Measurements from ENCODE around the gene NELL1. TPM values are rescaled to one million over a fixed set of nuclear protein-coding genes. Genes with fewer than 3 reads are reported as not detected.

Gene NELL1
- total and polyA plus RNA-seq, 2 donors (not counting 1 experiment from before 2014, with no cell fraction given) = not detected

- Histone ChIP-seq H3K27me3 (ENCODE audit: control insufficient read depth, insufficient read depth, low read length) (no peaks in the 10 kb centered on the region), H3K4me1 (ENCODE audit: control insufficient read depth, extremely low read depth, insufficient read depth, low read length) (no peaks in the 10 kb centered on the region), H3K4me2 (ENCODE audit: extremely low read depth, insufficient read depth, low read length) (no peak overlapping the region), H3K9ac (ENCODE audit: insufficient read depth, low read length) (no peak overlapping the region), H3K27ac (ENCODE audit: insufficient read depth, low read length) (no peak overlapping the region), H3K4me3 (replicated peaks in 1 of 4; ENCODE audit: control extremely low read depth in 1 of 4, insufficient read depth in 1 of 4, low read depth in 3 of 4, low read length in 4 of 4) (no peak overlapping the region), H3K9me3 (ENCODE audit: control insufficient read depth, insufficient read depth, low read depth, low read length) (no peaks in the 10 kb centered on the region), H3K79me2 (ENCODE audit: control insufficient read depth, insufficient read depth, low read length) (no peaks in the 10 kb centered on the region), H3K36me3 (ENCODE audit: control insufficient read depth, insufficient read depth, low read length) (no peaks in the 10 kb centered on the region), H2AFZ (ENCODE audit: low read length) (no peak overlapping the region), H4K20me1 (ENCODE audit: control insufficient read depth, extremely low read depth, insufficient read depth, low read length) (no peaks in the 10 kb centered on the region)
- no peak for DNase-seq (ENCODE audit: low read depth in 2 of 2)
- TF ChIP-seq EZH2 (IDR thresholded peaks at IDR 0.05; ENCODE audit: low read length, missing control alignments) = no peak
- TF ChIP-seq CTCF (conservative IDR thresholded peaks at IDR 0.05 in 1 of 2, IDR thresholded peaks at IDR 0.05 in 1 of 2; ENCODE audit: low read depth in 1 of 2, low read length in 2 of 2) = no peak
Observed at GRCh38 chr11:21056644-21057043, 387.3 kb downstream of the NELL1 start.

GRCh38 chr11:21059879-21060278 lies 390.5 kb downstream of the NELL1 start:
- H3K9ac ChIP-seq (ENCODE audit: insufficient read depth, low read length) = no peak overlapping the region
- H3K36me3 ChIP-seq (ENCODE audit: control insufficient read depth, insufficient read depth, low read length) = no peaks in the 10 kb centered on the region
- H3K79me2 ChIP-seq (ENCODE audit: control insufficient read depth, insufficient read depth, low read length) = no peaks in the 10 kb centered on the region
- no peak for DNase-seq (ENCODE audit: low read depth in 2 of 2)
- no peak overlapping the region for H3K27ac ChIP-seq (ENCODE audit: insufficient read depth, low read length)
- TF ChIP-seq CTCF (conservative IDR thresholded peaks at IDR 0.05 in 1 of 2, IDR thresholded peaks at IDR 0.05 in 1 of 2; ENCODE audit: low read depth in 1 of 2, low read length in 2 of 2) (no peak), EZH2 (IDR thresholded peaks at IDR 0.05; ENCODE audit: low read length, missing control alignments) (no peak)
- no peaks in the 10 kb centered on the region for H3K4me1 ChIP-seq (ENCODE audit: control insufficient read depth, extremely low read depth, insufficient read depth, low read length)
- no peak overlapping the region for H3K4me2 ChIP-seq (ENCODE audit: extremely low read depth, insufficient read depth, low read length)
- no peak overlapping the region for H3K4me3 ChIP-seq (replicated peaks in 1 of 4; ENCODE audit: control extremely low read depth in 1 of 4, insufficient read depth in 1 of 4, low read depth in 3 of 4, low read length in 4 of 4)
- H4K20me1 ChIP-seq (ENCODE audit: control insufficient read depth, extremely low read depth, insufficient read depth, low read length) = no peaks in the 10 kb centered on the region
- no peaks in the 10 kb centered on the region for H3K27me3 ChIP-seq (ENCODE audit: control insufficient read depth, insufficient read depth, low read length)
- H3K9me3 ChIP-seq (ENCODE audit: control insufficient read depth, insufficient read depth, low read depth, low read length) = no peaks in the 10 kb centered on the region
- H2AFZ ChIP-seq (ENCODE audit: low read length) = no peak overlapping the region

- no peak overlapping the region for H3K4me2 ChIP-seq (ENCODE audit: extremely low read depth, insufficient read depth, low read length)
- H3K36me3 ChIP-seq (ENCODE audit: control insufficient read depth, insufficient read depth, low read length) = no peaks in the 10 kb centered on the region
- H3K9ac ChIP-seq (ENCODE audit: insufficient read depth, low read length) = no peak overlapping the region
- no peak overlapping the region for H2AFZ ChIP-seq (ENCODE audit: low read length)
- no peaks in the 10 kb centered on the region for H3K9me3 ChIP-seq (ENCODE audit: control insufficient read depth, insufficient read depth, low read depth, low read length)
- no peak overlapping the region for H3K4me3 ChIP-seq (replicated peaks in 1 of 4; ENCODE audit: control extremely low read depth in 1 of 4, insufficient read depth in 1 of 4, low read depth in 3 of 4, low read length in 4 of 4)
- no peaks in the 10 kb centered on the region for H4K20me1 ChIP-seq (ENCODE audit: control insufficient read depth, extremely low read depth, insufficient read depth, low read length)
- DNase-seq (ENCODE audit: low read depth in 2 of 2) = no peak
- TF ChIP-seq EZH2 (IDR thresholded peaks at IDR 0.05; ENCODE audit: low read length, missing control alignments) (no peak), CTCF (conservative IDR thresholded peaks at IDR 0.05 in 1 of 2, IDR thresholded peaks at IDR 0.05 in 1 of 2; ENCODE audit: low read depth in 1 of 2, low read length in 2 of 2) (no peak)
- no peaks in the 10 kb centered on the region for H3K4me1 ChIP-seq (ENCODE audit: control insufficient read depth, extremely low read depth, insufficient read depth, low read length)
- H3K27me3 ChIP-seq (ENCODE audit: control insufficient read depth, insufficient read depth, low read length) = no peaks in the 10 kb centered on the region
- no peak overlapping the region for H3K27ac ChIP-seq (ENCODE audit: insufficient read depth, low read length)
- no peaks in the 10 kb centered on the region for H3K79me2 ChIP-seq (ENCODE audit: control insufficient read depth, insufficient read depth, low read length)
Observed at GRCh38 chr11:21066030-21066429, 396.6 kb downstream of the NELL1 start.
